Neural crest cell (in vitro differentiated cells): ENCODE measurements around the gene ACD. TPM values are rescaled to one million over a fixed set of nuclear protein-coding genes. Genes with fewer than 3 reads are reported as not detected.
A peak's percentile ranks its signal among the peaks of the same experiment; 100 is the strongest.

ENCODE experiments used
- DNase-seq: peaks from one replicate; pipeline ENCODE4 v3.0.0; 2021; ENCODE audit warnings: low read depth, mixed read lengths, low spot score
- H3K27ac Mint-ChIP-seq: one replicate; pipeline ENCODE4 v1.8.0; 2021; ENCODE audit warnings: mild to moderate bottlenecking, mixed read lengths; ENCODE audit not compliant: unreplicated experiment
- H3K27me3 Mint-ChIP-seq: 2 replicates; pipeline ENCODE4 v1.8.0; 2021; ENCODE audit warnings: low read depth, mild to moderate bottlenecking, mixed read lengths
- H3K36me3 Mint-ChIP-seq: 2 replicates; pipeline ENCODE4 v1.8.0; 2021; ENCODE audit warnings: low read depth, mild to moderate bottlenecking, mixed read lengths
- H3K4me1 Mint-ChIP-seq: 2 replicates; pipeline ENCODE4 v1.8.0; 2021; ENCODE audit warnings: mixed read lengths
- H3K4me3 Mint-ChIP-seq: one replicate; pipeline ENCODE4 v1.8.0; 2021; ENCODE audit warnings: mild to moderate bottlenecking, mixed read lengths
- H3K9me3 Mint-ChIP-seq: 2 replicates; pipeline ENCODE4 v1.8.0; 2021; ENCODE audit warnings: mixed read lengths
- CTCF ChIP-seq: fragments of 200-600 bp; sonication (generic); conservative IDR thresholded peaks from 2 replicates; pipeline ENCODE4 v1.5.0; 2021; ENCODE audit warnings: antibody characterized with exemption, mild to moderate bottlenecking
- total RNA-seq: library from RNA; stranded (reverse); gene quantifications from 2 replicates; pipeline ENCODE4 v1.2.1, GENCODE V29; 2021

The ACD gene
- total RNA-seq, 1 donor from 2014 or later = 39.3 TPM

- no peak overlapping the region for H3K27ac Mint-ChIP-seq
- no peaks in the 10 kb centered on the region for H3K36me3 Mint-ChIP-seq
- no peak for TF ChIP-seq CTCF
- H3K4me3 Mint-ChIP-seq = no peak overlapping the region
- H3K27me3 Mint-ChIP-seq = peaks cover 57% of the 10 kb centered on the region
- H3K4me1 Mint-ChIP-seq = peaks cover 22% of the 10 kb centered on the region
- no peak for DNase-seq
- no peaks in the 10 kb centered on the region for H3K9me3 Mint-ChIP-seq
These were observed 7.4 kb downstream of the ACD start for GRCh38 chr16:67652578-67653127.

- H3K4me3 Mint-ChIP-seq = peak overlapping the region; percentile 88
- no peaks in the 10 kb centered on the region for H3K9me3 Mint-ChIP-seq
These were observed 8.2 kb downstream of the ACD start for GRCh38 chr16:67651847-67652246.

GRCh38 chr16:67651039-67651438 is 9.0 kb downstream of the ACD start:
- Mint-ChIP-seq H3K36me3 (no peaks in the 10 kb centered on the region), H3K9me3 (no peaks in the 10 kb centered on the region), H3K27me3 (peaks cover 62% of the 10 kb centered on the region), H3K4me3 (peak overlapping the region; percentile 88), H3K27ac (no peak overlapping the region), H3K4me1 (peaks cover 22% of the 10 kb centered on the region)
- TF ChIP-seq CTCF = no peak
- DNase-seq = no peak

More at GRCh38 chr16:67651847-67652246, 8.2 kb downstream of the ACD start:
- H3K36me3 Mint-ChIP-seq = no peaks in the 10 kb centered on the region
- peaks cover 22% of the 10 kb centered on the region for H3K4me1 Mint-ChIP-seq
- no peak overlapping the region for H3K27ac Mint-ChIP-seq
- DNase-seq = no peak
- no peak for TF ChIP-seq CTCF
- peaks cover 57% of the 10 kb centered on the region for H3K27me3 Mint-ChIP-seq

DNA sequence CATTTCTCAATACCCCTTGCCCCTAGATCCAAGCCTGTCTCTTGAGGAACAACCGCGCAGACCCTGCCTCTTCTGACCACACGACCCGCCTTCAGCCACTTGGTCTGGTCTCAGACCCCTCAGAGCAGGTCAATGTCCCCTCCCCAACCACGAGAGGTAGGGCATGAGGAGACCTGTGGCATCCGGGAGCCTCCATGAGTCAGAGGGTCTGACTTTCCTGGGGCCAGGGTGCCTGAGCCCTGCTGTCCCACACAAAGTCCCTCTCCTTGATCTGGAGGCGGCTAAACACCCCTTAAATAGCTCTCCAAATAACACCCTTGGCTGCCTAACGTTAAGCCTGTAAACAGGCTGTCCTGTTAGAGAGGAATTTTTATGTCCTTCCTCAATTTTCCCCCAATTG is 10.0 kb downstream of the ACD start:
- Mint-ChIP-seq H3K4me3 (peak overlapping the region; percentile 14), H3K27me3 (peaks cover 62% of the 10 kb centered on the region), H3K4me1 (peaks cover 22% of the 10 kb centered on the region), H3K36me3 (no peaks in the 10 kb centered on the region), H3K9me3 (no peaks in the 10 kb centered on the region), H3K27ac (no peak overlapping the region)
- no peak for TF ChIP-seq CTCF
- DNase-seq = no peak

DNA sequence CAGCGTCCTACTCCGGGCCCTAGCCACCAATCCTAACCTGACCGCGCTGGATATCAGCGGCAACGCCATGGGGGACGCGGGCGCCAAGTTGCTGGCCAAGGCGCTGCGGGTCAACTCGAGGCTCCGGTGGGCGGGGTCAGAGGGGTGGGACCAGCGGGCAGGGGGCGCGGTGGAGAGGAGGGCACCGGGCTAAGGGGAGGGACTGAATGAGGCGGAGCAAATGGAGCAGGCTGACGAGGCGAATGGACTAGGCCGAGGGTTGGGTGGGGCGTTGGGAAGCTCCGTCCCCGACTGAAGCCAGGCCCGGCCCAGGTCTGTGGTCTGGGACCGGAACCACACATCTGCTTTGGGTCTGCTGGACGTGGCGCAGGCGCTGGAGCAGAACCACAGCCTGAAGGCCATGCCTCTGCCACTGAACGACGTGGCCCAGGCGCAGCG is 10.5 kb downstream of the ACD start:
- H3K4me1 Mint-ChIP-seq = peaks cover 22% of the 10 kb centered on the region
- peaks cover 58% of the 10 kb centered on the region for H3K27me3 Mint-ChIP-seq
- no peak overlapping the region for H3K4me3 Mint-ChIP-seq
- TF ChIP-seq CTCF = no peak
- H3K9me3 Mint-ChIP-seq = no peaks in the 10 kb centered on the region
- no peaks in the 10 kb centered on the region for H3K36me3 Mint-ChIP-seq
- DNase-seq = no peak
- H3K27ac Mint-ChIP-seq = no peak overlapping the region
